MM.1S (cell line): ENCODE measurements around the gene GPHN.

Experiments
- DNase-seq: peaks from one replicate; pipeline ENCODE4 v3.0.0-alpha.2; 2015
- H2AFZ ChIP-seq: fragments of 300-600 bp; sonication (generic); 2 replicates; pipeline ENCODE4 v1.6.0; 2016; ENCODE audit warnings: antibody characterized with exemption, low read length
- H3F3A ChIP-seq: fragments of 300-600 bp; sonication (generic); 2 replicates; pipeline ENCODE4 v1.6.1; 2016; ENCODE audit warnings: mild to moderate bottlenecking, antibody characterized with exemption, low read length, moderate library complexity, mixed read lengths; ENCODE audit not compliant: insufficient read depth
- H3K27ac ChIP-seq: fragments of 300-600 bp; sonication (generic); 2 replicates; pipeline ENCODE4 v1.5.1; 2016; ENCODE audit warnings: mild to moderate bottlenecking, low read length
- H3K27me3 ChIP-seq: fragments of 300-600 bp; sonication (generic); replicated peaks from 2 replicates; pipeline ENCODE4 v1.6.0; 2016; ENCODE audit warnings: low read length; ENCODE audit not compliant: insufficient read depth
- H3K36me3 ChIP-seq: fragments of 300-600 bp; sonication (generic); replicated peaks from 2 replicates; pipeline ENCODE4 v1.6.1; 2016; ENCODE audit warnings: mild to moderate bottlenecking, low read length, mixed read lengths; ENCODE audit not compliant: insufficient read depth
- H3K4me1 ChIP-seq: fragments of 300-600 bp; sonication (generic); 2 replicates; pipeline ENCODE4 v1.6.1; 2016; ENCODE audit warnings: low read length, mixed read lengths
- H3K4me2 ChIP-seq: fragments of 300-600 bp; sonication (generic); 2 replicates; pipeline ENCODE4 v1.6.0; 2016; ENCODE audit warnings: low read depth, low read length
- H3K4me3 ChIP-seq: fragments of 300-600 bp; sonication (generic); 2 replicates; pipeline ENCODE4 v1.5.1; 2016; ENCODE audit warnings: low read length, mixed read lengths
- H3K79me2 ChIP-seq: fragments of 300-600 bp; sonication (generic); 2 replicates; pipeline ENCODE4 v1.6.1; 2016; ENCODE audit warnings: mixed run types, low read length, mixed read lengths
- H3K9ac ChIP-seq: fragments of 300-600 bp; sonication (generic); 2 replicates; pipeline ENCODE4 v1.6.1; 2016; ENCODE audit warnings: low read length, mixed read lengths
- H3K9me2 ChIP-seq: fragments of 300-600 bp; sonication (generic); replicated peaks from 2 replicates; pipeline ENCODE4 v1.6.1; 2016; ENCODE audit warnings: mild to moderate bottlenecking, low read length, mixed read lengths; ENCODE audit not compliant: insufficient read depth
- H3K9me3 ChIP-seq: fragments of 300-600 bp; sonication (generic); replicated peaks from 2 replicates; pipeline ENCODE4 v1.6.1; 2016; ENCODE audit warnings: mild to moderate bottlenecking, low read length, mixed read lengths; ENCODE audit not compliant: insufficient read depth
- H4K20me1 ChIP-seq: fragments of 300-600 bp; sonication (generic); 2 replicates; pipeline ENCODE4 v1.6.1; 2016; ENCODE audit warnings: mild to moderate bottlenecking, low read length, moderate library complexity, mixed read lengths; ENCODE audit not compliant: insufficient read depth
- CTCF ChIP-seq: fragments of 300-600 bp; sonication (generic); IDR thresholded peaks from 2 replicates; pipeline ENCODE4 v1.5.1; 2016; ENCODE audit warnings: antibody characterized with exemption, low read length, mixed read lengths
- EZH2 ChIP-seq: fragments of 300-600 bp; sonication (generic); optimal IDR thresholded peaks from 2 replicates; pipeline ENCODE3; 2017; ENCODE audit warnings: low read depth, mild to moderate bottlenecking, antibody characterized with exemption, low read length, mixed read lengths
- EZH2phosphoT487 ChIP-seq: fragments of 300-600 bp; sonication (generic); IDR thresholded peaks from 2 replicates; pipeline ENCODE4 v1.6.1; 2018; ENCODE audit warnings: antibody characterized with exemption, low read length

The GPHN gene

GRCh38 chr14:66842911-66843512 lies 335.1 kb downstream of the GPHN start:
- Histone ChIP-seq H3F3A (no peaks in the 10 kb centered on the region), H2AFZ (no peak overlapping the region), H3K4me1 (no peaks in the 10 kb centered on the region), H3K27me3 (no peaks in the 10 kb centered on the region), H3K36me3 (no peaks in the 10 kb centered on the region), H3K4me3 (no peak overlapping the region), H3K9ac (no peak overlapping the region), H3K9me2 (no peaks in the 10 kb centered on the region), H3K27ac (no peak overlapping the region), H3K4me2 (no peak overlapping the region), H3K9me3 (no peaks in the 10 kb centered on the region), H4K20me1 (no peaks in the 10 kb centered on the region), H3K79me2 (no peaks in the 10 kb centered on the region)
- TF ChIP-seq CTCF (no peak), EZH2phosphoT487 (no peak), EZH2 (no peak)
- no peak for DNase-seq

- no peaks in the 10 kb centered on the region for H3K27me3 ChIP-seq
- H3F3A ChIP-seq: no peaks in the 10 kb centered on the region
- no peak overlapping the region for H3K9ac ChIP-seq
- no peak for DNase-seq
- H3K4me1 ChIP-seq: no peaks in the 10 kb centered on the region
- H2AFZ ChIP-seq: no peak overlapping the region
- H3K27ac ChIP-seq: no peak overlapping the region
- no peaks in the 10 kb centered on the region for H3K36me3 ChIP-seq
- no peaks in the 10 kb centered on the region for H4K20me1 ChIP-seq
- no peaks in the 10 kb centered on the region for H3K9me3 ChIP-seq
- H3K4me3 ChIP-seq: no peak overlapping the region
- H3K4me2 ChIP-seq: no peak overlapping the region
- TF ChIP-seq EZH2: no peak
- TF ChIP-seq CTCF: no peak
- TF ChIP-seq EZH2phosphoT487: no peak
- no peaks in the 10 kb centered on the region for H3K9me2 ChIP-seq
- no peaks in the 10 kb centered on the region for H3K79me2 ChIP-seq
Measured at GRCh38 chr14:66850258-66850888, 342.4 kb downstream of the GPHN start.

DNA sequence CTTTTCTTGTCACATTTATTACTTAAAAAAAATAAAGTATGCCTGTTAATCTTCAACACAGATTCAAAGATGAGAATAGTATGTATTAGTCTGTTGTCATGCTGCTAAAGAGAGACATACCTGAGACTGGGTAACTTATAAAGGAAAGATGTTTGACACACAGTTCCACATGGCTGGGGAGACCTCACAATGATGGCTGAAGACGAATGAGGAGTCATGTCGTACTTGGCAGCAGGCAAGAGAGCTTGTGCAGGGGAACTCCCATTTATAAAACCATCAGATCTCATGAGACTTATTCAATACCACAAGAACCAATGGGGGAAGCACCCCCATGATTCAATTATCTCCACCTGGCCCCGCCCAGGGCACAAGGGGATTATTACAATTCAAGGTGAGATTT lies 345.4 kb downstream of the GPHN start:
- Histone ChIP-seq H3K9ac (no peak overlapping the region), H3K79me2 (no peaks in the 10 kb centered on the region), H3K27me3 (no peaks in the 10 kb centered on the region), H4K20me1 (no peaks in the 10 kb centered on the region), H3K9me3 (no peaks in the 10 kb centered on the region), H3K4me2 (no peak overlapping the region), H3F3A (no peaks in the 10 kb centered on the region), H3K4me3 (no peak overlapping the region), H3K27ac (no peak overlapping the region), H2AFZ (no peak overlapping the region), H3K4me1 (no peaks in the 10 kb centered on the region), H3K9me2 (no peaks in the 10 kb centered on the region), H3K36me3 (no peaks in the 10 kb centered on the region)
- DNase-seq: no peak
- TF ChIP-seq CTCF (no peak), EZH2phosphoT487 (no peak), EZH2 (no peak)
